HL-60 (cell line): ENCODE measurements around the gene MBTPS1.

ENCODE experiments used
- CTCF ChIP-seq: IDR thresholded peaks from one replicate; pipeline ENCODE4 v1.5.1; 2011; ENCODE audit warnings: low read length, control low read depth, inconsistent platforms; ENCODE audit not compliant: insufficient read depth
- GABPA ChIP-seq: IDR thresholded peaks from 2 replicates; pipeline ENCODE4 v1.6.1; 2012; ENCODE audit warnings: low read depth
- POLR2AphosphoS5 ChIP-seq: IDR thresholded peaks from 2 replicates; pipeline ENCODE4 v1.6.1; 2012; ENCODE audit warnings: low read depth
- REST ChIP-seq: IDR thresholded peaks from 2 replicates; pipeline ENCODE4 v1.6.1; 2012; ENCODE audit warnings: low read depth; ENCODE audit not compliant: insufficient replicate concordance
- SPI1 ChIP-seq: IDR thresholded peaks from 2 replicates; pipeline ENCODE4 v1.6.1; 2012; ENCODE audit warnings: low read depth, mild to moderate bottlenecking, borderline replicate concordance

- TF ChIP-seq REST (no peak), CTCF (no peak), POLR2AphosphoS5 (no peak), SPI1 (no peak), GABPA (no peak)
Observed at GRCh38 chr16:84055366-84055765, 61.4 kb downstream of the MBTPS1 start.
